Stimulated activated CD8-positive, alpha-beta memory T cell treated with anti-CD3 and anti-CD28 coated beads, Interleukin-2, amount 100 ng/mL, for 1 hour (primary cell): ENCODE measurements around the gene GPSM1.

ENCODE experiments used
- DNase-seq, 2 donors: peaks; one replicate each; pipeline ENCODE4 v3.0.0-alpha.2; 2020; ENCODE audit warnings: low read depth in 2 of 2

GPSM1 gene

GRCh38 chr9:136291306-136292025 lies 35.9 kb upstream of the GPSM1 start:
- DNase-seq: no peak

DNA sequence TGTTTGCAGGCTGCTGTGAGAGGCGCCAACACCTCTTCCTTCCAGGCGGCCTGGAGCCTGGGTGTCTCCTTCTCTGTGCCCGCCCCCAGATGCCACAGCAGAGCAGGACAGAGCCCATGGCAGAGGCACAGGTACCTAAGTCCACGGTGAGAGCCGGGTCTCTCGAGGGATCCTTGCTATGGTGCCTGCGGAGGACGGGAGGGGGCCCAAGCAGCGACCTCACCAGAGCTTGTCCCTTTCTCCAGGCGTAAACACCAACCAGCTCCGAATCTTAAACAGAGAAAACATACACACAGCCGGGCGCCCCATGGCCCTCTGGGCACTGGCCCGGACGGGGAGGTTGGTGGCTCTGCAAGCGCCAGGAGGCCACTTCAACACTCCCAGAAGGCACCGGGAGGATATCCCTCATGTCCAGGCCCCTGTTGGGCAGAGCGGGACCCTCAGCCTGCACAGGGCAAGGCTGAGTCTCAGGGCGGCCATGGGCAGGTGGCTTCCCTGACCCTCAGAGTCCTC lies 35.3 kb upstream of the GPSM1 start:
- no peak for DNase-seq

DNA sequence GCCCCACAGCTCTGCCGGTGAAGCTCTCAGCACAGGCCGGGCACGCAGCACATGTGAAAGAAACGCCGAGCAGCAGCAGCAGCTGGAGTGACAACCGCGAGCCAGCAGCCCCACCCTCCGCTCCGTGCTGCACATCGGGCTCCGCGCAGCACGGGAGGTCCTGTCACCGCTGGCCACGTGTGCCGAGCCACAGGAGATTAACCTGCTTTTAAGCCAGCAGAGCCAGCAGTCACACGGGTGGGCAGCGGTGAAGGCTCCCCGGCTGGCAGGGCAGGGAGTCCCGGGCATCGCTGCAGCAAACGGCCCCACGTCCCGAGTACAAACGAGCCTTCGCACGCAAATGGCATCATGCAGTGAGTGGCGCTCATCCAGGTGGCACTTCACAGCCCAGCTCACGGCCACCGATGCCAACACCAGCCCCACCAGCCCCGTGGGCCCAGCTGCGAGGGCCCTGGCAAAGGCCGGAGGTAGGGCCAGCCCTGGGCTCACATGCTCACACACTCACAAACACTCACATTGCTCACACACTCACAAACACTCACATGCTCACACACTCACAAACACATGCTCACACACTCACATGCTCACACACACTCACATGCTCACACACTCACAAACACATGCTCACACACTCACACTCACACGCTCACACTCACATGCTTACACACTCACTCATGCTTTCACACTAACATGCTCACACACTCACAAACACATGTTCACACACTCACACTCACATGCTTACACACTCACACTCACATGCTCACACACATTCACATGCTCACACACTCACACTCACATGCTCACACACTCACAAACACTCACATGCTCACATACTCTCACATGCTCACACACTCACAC lies 34.5 kb upstream of the GPSM1 start:
- no peak for DNase-seq

GRCh38 chr9:136293476-136294077 lies 33.8 kb upstream of the GPSM1 start:
- DNase-seq: no peak

DNA sequence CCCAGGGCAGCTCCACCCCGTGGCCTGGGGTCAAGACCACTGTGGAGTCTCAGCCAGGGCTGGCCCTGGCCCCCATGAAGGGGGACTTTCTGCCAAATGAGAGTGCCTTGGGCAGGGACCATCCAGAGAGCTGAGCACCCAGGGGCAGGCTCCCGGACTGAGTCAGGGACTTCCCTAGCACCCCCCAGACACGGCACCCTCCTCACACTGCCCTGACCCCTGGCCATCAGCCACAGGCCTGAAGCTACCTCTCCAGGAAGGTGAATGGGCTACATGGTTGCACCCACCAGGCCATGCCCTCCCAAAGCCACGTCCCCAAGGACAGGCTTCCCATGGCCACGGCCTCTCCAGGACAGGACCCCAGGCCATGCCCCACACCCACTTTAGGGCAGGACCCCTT lies 32.9 kb upstream of the GPSM1 start:
- DNase-seq: no peak

GRCh38 chr9:136295055-136295454 lies 32.3 kb upstream of the GPSM1 start:
- no peak for DNase-seq

DNA sequence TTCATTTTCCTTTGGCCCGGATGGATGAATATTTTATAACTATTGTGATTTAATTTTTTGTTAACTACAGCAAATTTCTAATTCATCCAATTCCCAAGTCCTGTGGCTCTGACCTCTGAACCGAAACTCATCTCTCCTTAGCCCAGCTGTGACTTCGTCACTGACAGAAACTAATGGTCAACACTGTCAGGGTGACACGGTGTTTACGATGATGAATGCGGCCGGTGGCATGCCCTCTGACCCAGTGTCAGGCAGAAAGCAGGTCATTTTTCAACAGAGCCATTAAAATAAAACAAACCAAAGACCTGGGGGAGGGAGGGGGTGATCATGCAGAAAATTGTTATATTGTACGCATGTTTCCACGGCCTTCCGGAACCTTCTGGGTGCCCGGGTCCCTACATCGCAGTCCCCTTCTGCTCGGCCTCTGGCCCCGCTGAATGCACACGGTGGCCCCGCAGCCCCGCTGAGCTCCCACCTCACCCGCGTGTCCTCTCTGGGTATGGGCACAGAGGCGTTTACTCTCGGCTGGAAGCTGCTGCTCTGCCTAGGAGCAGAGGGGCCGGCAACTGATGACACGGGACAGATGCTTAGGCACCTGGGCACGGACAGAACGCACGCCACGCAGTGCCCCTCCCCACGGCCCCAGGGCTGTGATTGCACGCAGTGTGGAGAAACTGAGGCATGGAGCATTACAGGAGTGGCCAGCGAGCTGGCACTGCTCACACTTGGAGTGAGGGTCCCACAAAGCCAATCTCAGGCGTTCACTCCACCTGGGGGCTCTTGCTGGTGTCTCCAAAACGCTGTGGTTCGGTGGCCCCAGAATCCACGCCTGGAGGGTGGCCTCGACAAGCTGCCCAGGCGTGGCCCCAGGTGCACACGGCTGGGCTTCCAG lies 31.6 kb upstream of the GPSM1 start:
- no peak for DNase-seq

- DNase-seq: no peak
Observed at GRCh38 chr9:136296434-136297015, 30.8 kb upstream of the GPSM1 start.

DNA sequence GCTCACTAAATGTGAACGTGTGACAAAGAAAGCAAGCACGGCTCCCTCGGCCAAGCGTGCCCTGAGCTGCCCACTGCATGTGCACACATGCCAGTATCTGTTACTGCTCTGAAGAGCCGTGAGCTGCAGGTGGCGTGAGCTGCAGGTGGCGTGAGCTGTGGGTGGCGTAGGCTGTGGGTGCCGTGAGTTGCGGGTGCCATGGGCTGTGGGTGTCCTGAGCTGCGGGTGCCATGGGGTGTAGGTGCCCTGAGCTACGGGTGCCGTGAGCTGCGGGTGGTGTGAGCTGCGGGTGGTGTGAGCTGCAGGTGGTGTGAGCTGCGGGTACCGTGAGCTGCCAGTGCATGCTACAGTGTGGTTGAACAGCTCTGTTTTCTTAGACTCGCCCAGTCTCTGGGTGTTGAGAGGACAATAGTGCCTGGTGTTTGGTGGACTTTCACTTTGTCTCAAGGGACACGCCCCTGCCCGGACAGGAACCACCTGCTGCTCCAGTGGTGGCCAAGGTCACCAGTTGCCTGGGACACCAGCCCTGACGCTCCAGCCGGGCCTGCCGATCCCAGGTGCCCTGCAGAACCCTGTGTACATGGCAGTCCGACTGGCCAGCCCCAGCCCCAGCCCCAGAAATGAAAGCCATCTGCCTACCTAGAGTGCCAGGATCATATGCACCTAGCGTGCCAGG lies 30.2 kb upstream of the GPSM1 start:
- DNase-seq: no peak

GRCh38 chr9:136297766-136298735 lies 29.3 kb upstream of the GPSM1 start:
- DNase-seq: no peak

- no peak for DNase-seq
Observed at GRCh38 chr9:136299116-136299515, 28.2 kb upstream of the GPSM1 start.

- no peak for DNase-seq
Observed at GRCh38 chr9:136299541-136299940, 27.8 kb upstream of the GPSM1 start.

DNA sequence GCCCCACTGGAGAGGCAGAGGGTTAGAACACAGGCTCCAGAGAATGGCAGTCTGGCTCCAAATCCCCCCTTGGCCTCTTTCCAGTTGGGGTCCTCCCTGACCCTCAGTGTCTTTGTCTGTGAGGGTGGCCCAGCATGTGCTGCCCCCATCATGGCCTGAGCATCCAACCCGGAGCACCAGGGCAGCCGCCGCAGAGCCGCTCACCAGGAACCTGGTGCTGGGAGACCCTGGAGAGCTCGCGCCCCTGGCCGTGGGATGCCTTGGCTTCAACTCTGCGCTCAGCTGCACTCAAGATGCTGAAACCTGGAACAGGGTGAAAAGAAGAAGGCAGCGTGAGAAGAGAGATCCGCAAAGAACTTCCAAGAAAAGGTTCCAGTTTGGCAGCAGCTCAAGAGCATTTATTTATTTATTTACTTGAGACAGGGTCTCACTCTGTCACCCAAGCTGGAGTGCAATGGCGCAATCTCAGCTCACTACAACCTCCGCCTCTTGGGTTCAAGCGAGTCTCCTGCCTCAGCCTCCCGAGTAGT lies 27.3 kb upstream of the GPSM1 start:
- no peak for DNase-seq

DNA sequence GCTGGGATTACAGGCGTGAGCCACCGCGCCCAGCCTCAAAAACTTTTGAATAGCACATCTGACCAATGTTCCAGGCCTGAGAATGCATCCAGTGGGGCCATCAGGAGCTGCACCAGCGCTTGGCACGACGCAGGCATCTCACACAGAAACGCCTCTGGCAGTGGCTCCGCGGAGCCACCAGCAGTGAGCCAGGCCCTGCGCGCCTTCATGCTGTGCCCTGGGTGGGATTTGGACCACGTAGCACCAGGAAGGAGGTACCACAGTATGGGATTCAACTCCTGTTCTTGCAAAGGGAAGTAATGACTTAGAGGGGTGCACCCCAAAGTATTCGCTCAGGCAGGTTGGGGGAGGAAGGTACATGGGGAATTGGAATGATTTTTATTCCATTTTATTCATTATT lies 26.5 kb upstream of the GPSM1 start:
- DNase-seq: no peak

- no peak for DNase-seq
Observed at GRCh38 chr9:136302527-136302926, 24.8 kb upstream of the GPSM1 start.

DNA sequence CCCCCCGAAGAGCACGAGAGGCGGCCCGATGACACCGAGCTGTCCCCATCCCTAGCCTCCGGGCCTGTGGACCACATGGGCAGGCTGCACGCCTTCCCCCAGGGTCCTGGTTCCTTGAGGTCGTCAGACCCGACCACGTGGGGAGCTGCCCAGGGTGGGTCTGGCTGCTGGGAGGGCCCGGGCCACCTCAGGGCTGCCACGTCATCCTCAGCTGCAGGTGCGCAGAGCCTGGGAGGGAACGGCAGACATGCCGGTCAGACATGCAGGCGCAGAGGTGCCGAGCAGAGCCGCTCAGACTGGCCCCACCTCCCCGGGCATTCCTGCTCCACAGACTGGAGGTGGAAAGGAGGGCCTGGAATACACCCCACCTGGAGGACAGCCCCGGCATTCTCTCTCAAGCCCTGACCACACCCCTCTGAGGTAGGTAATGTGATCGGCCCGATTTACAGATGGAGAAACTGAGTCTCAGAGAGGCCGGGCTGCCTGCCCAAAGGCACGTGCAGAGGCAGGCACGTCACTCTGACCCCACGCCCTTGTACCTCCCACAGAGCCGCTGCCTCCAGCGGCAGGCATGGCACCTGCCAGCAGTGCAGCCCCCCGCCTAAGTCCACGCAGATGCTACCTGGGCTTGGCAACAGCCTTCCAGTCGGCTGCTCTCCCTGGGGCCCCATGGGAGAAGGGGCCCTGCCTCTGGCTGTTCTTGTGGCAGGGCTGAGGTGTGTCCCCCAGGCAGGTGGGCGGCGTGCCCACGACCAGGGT lies 24.1 kb upstream of the GPSM1 start:
- no peak for DNase-seq

- no peak for DNase-seq
Observed at GRCh38 chr9:136303825-136304416, 23.4 kb upstream of the GPSM1 start, which contains the start of gene CCDC187. Gene CCDC187 (minus strand): TSS chr9:136304094. CDS start chr9:136303830, 264 bp downstream.

GRCh38 chr9:136304456-136304855 lies 22.9 kb upstream of the GPSM1 start:
- DNase-seq: no peak
